ENCODE results near the gene KCNMA1. TPM values are rescaled to one million over a fixed set of nuclear protein-coding genes. Genes with fewer than 3 reads are reported as not detected.

KCNMA1 gene
- total RNA-seq, 1 donor from 2014 or later: 94.3 TPM

GRCh38 chr10:76882796-76883195 is 754.8 kb downstream of the KCNMA1 start:
- H3K27me3 ChIP-seq: no peaks in the 10 kb centered on the region
- no peaks in the 10 kb centered on the region for H3K36me3 ChIP-seq
- no peaks in the 10 kb centered on the region for H3K9me3 ChIP-seq
- no peak for TF ChIP-seq POLR2A (IDR thresholded peaks at IDR 0.05)
- TF ChIP-seq POLR2AphosphoS5 (IDR thresholded peaks at IDR 0.05; ENCODE audit: insufficient read depth in 1 of 2, low read depth in 1 of 2): no peak
- TF ChIP-seq, protein P1, sequence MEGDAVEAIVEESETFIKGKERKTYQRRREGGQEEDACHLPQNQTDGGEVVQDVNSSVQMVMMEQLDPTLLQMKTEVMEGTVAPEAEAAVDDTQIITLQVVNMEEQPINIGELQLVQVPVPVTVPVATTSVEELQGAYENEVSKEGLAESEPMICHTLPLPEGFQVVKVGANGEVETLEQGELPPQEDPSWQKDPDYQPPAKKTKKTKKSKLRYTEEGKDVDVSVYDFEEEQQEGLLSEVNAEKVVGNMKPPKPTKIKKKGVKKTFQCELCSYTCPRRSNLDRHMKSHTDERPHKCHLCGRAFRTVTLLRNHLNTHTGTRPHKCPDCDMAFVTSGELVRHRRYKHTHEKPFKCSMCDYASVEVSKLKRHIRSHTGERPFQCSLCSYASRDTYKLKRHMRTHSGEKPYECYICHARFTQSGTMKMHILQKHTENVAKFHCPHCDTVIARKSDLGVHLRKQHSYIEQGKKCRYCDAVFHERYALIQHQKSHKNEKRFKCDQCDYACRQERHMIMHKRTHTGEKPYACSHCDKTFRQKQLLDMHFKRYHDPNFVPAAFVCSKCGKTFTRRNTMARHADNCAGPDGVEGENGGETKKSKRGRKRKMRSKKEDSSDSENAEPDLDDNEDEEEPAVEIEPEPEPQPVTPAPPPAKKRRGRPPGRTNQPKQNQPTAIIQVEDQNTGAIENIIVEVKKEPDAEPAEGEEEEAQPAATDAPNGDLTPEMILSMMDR (IDR thresholded peaks at IDR 0.05): no peak
- intact Hi-C loops (cut with DNase I): no loop called here
- no peak for DNase-seq (ENCODE audit: extremely low spot score in 2 of 2)
- peaks cover 15% of the 10 kb centered on the region for H3K4me1 ChIP-seq
- no peak overlapping the region for H3K27ac ChIP-seq
- H3K4me3 ChIP-seq: no peak overlapping the region

- no peaks in the 10 kb centered on the region for H3K9me3 ChIP-seq
- H3K27me3 ChIP-seq: no peaks in the 10 kb centered on the region
- TF ChIP-seq POLR2A (IDR thresholded peaks at IDR 0.05) (no peak), POLR2AphosphoS5 (IDR thresholded peaks at IDR 0.05; ENCODE audit: insufficient read depth in 1 of 2, low read depth in 1 of 2) (no peak)
- TF ChIP-seq, protein P1 (IDR thresholded peaks at IDR 0.05): no peak
- intact Hi-C loops (cut with DNase I): no loop called here
- H3K36me3 ChIP-seq: no peaks in the 10 kb centered on the region
- H3K27ac ChIP-seq: no peak overlapping the region
- DNase-seq (ENCODE audit: extremely low spot score in 2 of 2): no peak
- H3K4me3 ChIP-seq: no peak overlapping the region
- H3K4me1 ChIP-seq: peaks cover 15% of the 10 kb centered on the region
These were observed 755.4 kb downstream of the KCNMA1 start for GRCh38 chr10:76882245-76882644.

DNA sequence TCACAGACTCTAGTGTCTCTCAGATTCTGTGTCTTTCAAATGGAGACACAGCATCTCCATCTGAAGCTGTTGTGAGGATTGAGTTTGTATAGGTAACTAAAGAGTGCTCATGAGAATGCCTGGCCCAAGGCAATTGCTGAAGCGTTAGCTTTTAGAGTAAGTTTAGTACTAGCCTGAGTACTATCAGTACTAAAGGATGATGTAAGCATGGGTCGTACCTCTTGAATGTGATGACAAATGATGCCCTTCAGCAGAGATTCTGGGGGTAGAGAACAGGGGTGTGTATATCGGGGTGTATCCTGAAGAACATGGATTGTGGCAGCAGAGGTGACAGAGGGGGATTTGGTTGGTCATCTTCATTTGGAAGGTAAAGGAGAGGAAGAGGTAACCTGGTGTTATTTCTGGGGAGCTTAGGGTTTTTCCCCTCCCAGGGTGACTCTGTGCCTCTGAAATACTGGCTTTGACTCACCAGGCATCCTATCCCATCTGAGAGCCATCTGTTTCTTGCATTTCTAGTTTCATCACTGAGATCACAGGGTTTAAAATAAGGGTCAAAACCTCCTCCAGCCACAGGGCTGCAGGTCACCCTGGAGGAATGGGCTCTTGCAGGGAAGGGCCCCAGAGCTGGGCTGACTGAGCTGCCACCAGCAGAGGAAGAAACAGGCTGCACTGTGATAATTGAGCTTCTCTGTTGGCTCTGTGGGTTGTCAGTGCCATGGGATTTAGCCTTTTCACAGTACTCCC is 756.0 kb downstream of the KCNMA1 start:
- Histone ChIP-seq H3K9me3 (no peaks in the 10 kb centered on the region), H3K27me3 (no peaks in the 10 kb centered on the region), H3K4me1 (peaks cover 15% of the 10 kb centered on the region), H3K27ac (no peak overlapping the region), H3K4me3 (no peak overlapping the region), H3K36me3 (no peaks in the 10 kb centered on the region)
- TF ChIP-seq, protein P1 (IDR thresholded peaks at IDR 0.05): no peak
- TF ChIP-seq POLR2A (IDR thresholded peaks at IDR 0.05): no peak
- no peak for TF ChIP-seq POLR2AphosphoS5 (IDR thresholded peaks at IDR 0.05; ENCODE audit: insufficient read depth in 1 of 2, low read depth in 1 of 2)
- DNase-seq (ENCODE audit: extremely low spot score in 2 of 2): no peak
- intact Hi-C loops (cut with DNase I): no loop called here

GRCh38 chr10:76880931-76881330 is 756.7 kb downstream of the KCNMA1 start:
- Histone ChIP-seq H3K9me3 (no peaks in the 10 kb centered on the region), H3K4me1 (peaks cover 10% of the 10 kb centered on the region), H3K4me3 (no peak overlapping the region), H3K27me3 (no peaks in the 10 kb centered on the region), H3K27ac (no peak overlapping the region), H3K36me3 (no peaks in the 10 kb centered on the region)
- TF ChIP-seq, protein P1 (IDR thresholded peaks at IDR 0.05): no peak
- TF ChIP-seq POLR2AphosphoS5 (IDR thresholded peaks at IDR 0.05; ENCODE audit: insufficient read depth in 1 of 2, low read depth in 1 of 2): no peak
- TF ChIP-seq POLR2A (IDR thresholded peaks at IDR 0.05): no peak
- DNase-seq (ENCODE audit: extremely low spot score in 2 of 2): no peak
- intact Hi-C loops (cut with DNase I): no loop called here

All from vagina (tissue), 2 donors.